Nephron progenitor cell (in vitro differentiated cells): Measurements from ENCODE around the gene CIAO3.

Source experiments
- DNase-seq: peaks from one replicate; pipeline ENCODE4 v3.0.0; 2021
- H3K27ac Mint-ChIP-seq: 2 replicates; pipeline ENCODE4 v1.8.0; 2021; ENCODE audit warnings: mild to moderate bottlenecking, moderate library complexity, mixed read lengths
- H3K27me3 Mint-ChIP-seq: 2 replicates; pipeline ENCODE4 v1.8.0; 2021; ENCODE audit warnings: mild to moderate bottlenecking, low read depth, mixed read lengths; ENCODE audit not compliant: poor library complexity
- H3K36me3 Mint-ChIP-seq: 2 replicates; pipeline ENCODE4 v1.8.0; 2021; ENCODE audit warnings: low read depth, mixed read lengths
- H3K4me1 Mint-ChIP-seq: 2 replicates; pipeline ENCODE4 v1.8.0; 2021; ENCODE audit warnings: mixed read lengths
- H3K4me3 Mint-ChIP-seq: 2 replicates; pipeline ENCODE4 v1.8.0; 2021; ENCODE audit warnings: mild to moderate bottlenecking, moderate library complexity, mixed read lengths
- H3K9me3 Mint-ChIP-seq: 2 replicates; pipeline ENCODE4 v1.8.0; 2021; ENCODE audit warnings: mild to moderate bottlenecking, moderate library complexity, mixed read lengths
- TF ChIP-seq, protein P1 (sequence below): fragments of 200-600 bp; sonication (generic); IDR thresholded peaks from 2 replicates; pipeline ENCODE4 v1.5.0; 2021; ENCODE audit warnings: antibody characterized with exemption

CIAO3 gene

GRCh38 chr16:782258-782657, 41.5 kb upstream of the CIAO3 start:
- Mint-ChIP-seq H3K27ac (no peak overlapping the region), H3K27me3 (peaks cover 9% of the 10 kb centered on the region), H3K4me3 (no peak overlapping the region), H3K9me3 (no peaks in the 10 kb centered on the region), H3K36me3 (no peaks in the 10 kb centered on the region), H3K4me1 (peaks cover 8% of the 10 kb centered on the region)
- TF ChIP-seq, protein P1, sequence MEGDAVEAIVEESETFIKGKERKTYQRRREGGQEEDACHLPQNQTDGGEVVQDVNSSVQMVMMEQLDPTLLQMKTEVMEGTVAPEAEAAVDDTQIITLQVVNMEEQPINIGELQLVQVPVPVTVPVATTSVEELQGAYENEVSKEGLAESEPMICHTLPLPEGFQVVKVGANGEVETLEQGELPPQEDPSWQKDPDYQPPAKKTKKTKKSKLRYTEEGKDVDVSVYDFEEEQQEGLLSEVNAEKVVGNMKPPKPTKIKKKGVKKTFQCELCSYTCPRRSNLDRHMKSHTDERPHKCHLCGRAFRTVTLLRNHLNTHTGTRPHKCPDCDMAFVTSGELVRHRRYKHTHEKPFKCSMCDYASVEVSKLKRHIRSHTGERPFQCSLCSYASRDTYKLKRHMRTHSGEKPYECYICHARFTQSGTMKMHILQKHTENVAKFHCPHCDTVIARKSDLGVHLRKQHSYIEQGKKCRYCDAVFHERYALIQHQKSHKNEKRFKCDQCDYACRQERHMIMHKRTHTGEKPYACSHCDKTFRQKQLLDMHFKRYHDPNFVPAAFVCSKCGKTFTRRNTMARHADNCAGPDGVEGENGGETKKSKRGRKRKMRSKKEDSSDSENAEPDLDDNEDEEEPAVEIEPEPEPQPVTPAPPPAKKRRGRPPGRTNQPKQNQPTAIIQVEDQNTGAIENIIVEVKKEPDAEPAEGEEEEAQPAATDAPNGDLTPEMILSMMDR = no peak
- DNase-seq = no peak

DNA sequence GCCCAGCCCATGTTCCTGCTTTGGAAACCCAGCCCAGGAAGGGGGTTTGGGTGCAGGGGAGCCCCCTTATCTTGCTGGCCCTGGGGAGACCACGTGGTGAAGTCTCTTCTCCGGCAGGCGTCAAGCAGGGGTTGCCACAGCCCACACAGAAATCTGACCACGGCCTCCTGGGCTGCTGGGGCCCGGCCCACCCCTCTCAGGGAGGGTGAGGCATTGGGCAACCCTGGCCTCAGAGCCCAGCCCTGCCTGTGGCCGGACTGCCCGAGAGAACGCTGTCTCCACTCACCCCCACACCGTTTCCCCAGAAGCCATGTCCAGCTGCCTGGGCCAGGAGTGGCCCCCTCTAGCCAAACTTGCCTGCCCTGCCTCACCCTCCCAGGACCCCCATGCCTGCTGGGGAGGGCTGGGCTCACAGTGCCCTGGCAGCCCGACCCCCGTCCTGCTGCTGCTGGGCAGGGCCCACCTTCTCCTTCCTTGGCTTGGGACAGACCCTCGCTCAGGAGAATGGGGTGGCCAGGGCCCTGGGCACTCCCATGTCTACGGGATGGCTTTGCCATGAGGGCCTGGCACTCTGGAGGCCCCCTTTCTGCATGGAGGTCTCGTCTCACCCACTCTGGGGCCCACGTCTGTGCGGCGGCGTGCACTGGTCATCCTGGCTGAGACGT, 40.7 kb upstream of the CIAO3 start:
- no peaks in the 10 kb centered on the region for H3K36me3 Mint-ChIP-seq
- DNase-seq = no peak
- no peaks in the 10 kb centered on the region for H3K9me3 Mint-ChIP-seq
- TF ChIP-seq, protein P1 = no peak
- no peak overlapping the region for H3K27ac Mint-ChIP-seq
- peaks cover 9% of the 10 kb centered on the region for H3K27me3 Mint-ChIP-seq
- H3K4me3 Mint-ChIP-seq = no peak overlapping the region
- H3K4me1 Mint-ChIP-seq = peaks cover 8% of the 10 kb centered on the region

GRCh38 chr16:780296-780695, 39.5 kb upstream of the CIAO3 start:
- Mint-ChIP-seq H3K27me3 (peaks cover 9% of the 10 kb centered on the region), H3K4me1 (peaks cover 8% of the 10 kb centered on the region), H3K27ac (peak overlapping the region; percentile 69), H3K36me3 (no peaks in the 10 kb centered on the region), H3K9me3 (no peaks in the 10 kb centered on the region), H3K4me3 (no peak overlapping the region)
- TF ChIP-seq, protein P1 = no peak
- DNase-seq = no peak

- H3K4me3 Mint-ChIP-seq = no peak overlapping the region
- no peak for DNase-seq
- no peak overlapping the region for H3K27ac Mint-ChIP-seq
- TF ChIP-seq, protein P1 = no peak
- H3K36me3 Mint-ChIP-seq = no peaks in the 10 kb centered on the region
- peaks cover 9% of the 10 kb centered on the region for H3K27me3 Mint-ChIP-seq
- H3K9me3 Mint-ChIP-seq = no peaks in the 10 kb centered on the region
- H3K4me1 Mint-ChIP-seq = peaks cover 8% of the 10 kb centered on the region
Observed at GRCh38 chr16:779561-779960, 38.8 kb upstream of the CIAO3 start.

- peaks cover 8% of the 10 kb centered on the region for H3K4me1 Mint-ChIP-seq
- no peaks in the 10 kb centered on the region for H3K36me3 Mint-ChIP-seq
- no peak overlapping the region for H3K27ac Mint-ChIP-seq
- no peaks in the 10 kb centered on the region for H3K9me3 Mint-ChIP-seq
- no peak for DNase-seq
- TF ChIP-seq, protein P1 = no peak
- H3K4me3 Mint-ChIP-seq = no peak overlapping the region
- H3K27me3 Mint-ChIP-seq = peaks cover 9% of the 10 kb centered on the region
Observed at GRCh38 chr16:778909-779527, 38.2 kb upstream of the CIAO3 start.

DNA sequence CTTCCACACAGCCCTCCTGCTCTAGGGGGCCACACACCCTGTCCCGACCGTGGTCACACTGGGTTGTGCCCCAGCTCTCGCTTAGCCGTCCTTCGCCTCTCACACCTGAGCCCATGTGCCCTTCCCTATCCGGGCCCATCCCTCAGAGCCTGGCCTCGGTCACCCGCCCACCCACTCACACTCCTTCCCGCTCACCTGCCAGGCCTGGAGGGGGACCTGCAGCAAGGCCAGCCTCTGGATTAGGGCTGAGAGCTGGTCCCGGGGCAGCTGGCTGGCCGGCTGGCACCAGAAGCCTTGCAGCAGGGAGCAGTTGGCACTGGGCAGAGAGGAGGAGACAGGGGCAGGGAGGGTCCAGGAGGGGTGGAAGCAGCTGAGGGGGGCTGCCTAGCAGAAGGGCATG, 37.6 kb upstream of the CIAO3 start:
- Mint-ChIP-seq H3K27me3 (peaks cover 9% of the 10 kb centered on the region), H3K36me3 (no peaks in the 10 kb centered on the region), H3K9me3 (no peaks in the 10 kb centered on the region), H3K4me1 (peaks cover 8% of the 10 kb centered on the region), H3K4me3 (no peak overlapping the region), H3K27ac (no peak overlapping the region)
- TF ChIP-seq, protein P1 = no peak
- no peak for DNase-seq
